HCT116 (cell line): ENCODE measurements around the gene TLCD5. TPM values are rescaled to one million over a fixed set of nuclear protein-coding genes. Genes with fewer than 3 reads are reported as not detected.

Experiments
- ATAC-seq: fragments of 200-7000 bp; cut with Tn5 transposase; 2 replicates; pipeline ENCODE4 v1.9.1; 2020; ENCODE audit warnings: mild to moderate bottlenecking, moderate library complexity
- BruUV-seq: library from RNA; stranded (reverse); fragments of 400-500 nt; replicated peaks from 2 replicates; lab custom pipeline; 2021; lab: Mats Ljungman, UMichigan
- CTCF ChIA-PET: fragments of 300-600 bp; sonication (Branson Sonifier 250); formaldehyde crosslinking; loops from one replicate; lab custom pipeline; 2021; ENCODE audit warnings: antibody characterized with exemption; lab: Charles Lee
- POLR2A ChIA-PET: fragments of 300-600, 350-600 bp; sonication (Branson Sonifier 250); formaldehyde crosslinking; loops from one replicate; lab custom pipeline; 2021; ENCODE audit warnings: antibody characterized with exemption; lab: Charles Lee
- RAD21 ChIA-PET, 2 experiments: fragments of 300-600 bp; sonication (Branson Sonifier 250); formaldehyde crosslinking; loops; one replicate each; lab custom pipeline; 2023; ENCODE audit warnings: low total read pairs in 2 of 2; ENCODE audit not compliant: uncharacterized antibody in 2 of 2, unreplicated experiment in 2 of 2, low non-redundant PET in 1 of 2; lab: Charles Lee
- DNase-seq: peaks from one replicate; pipeline ENCODE4 v3.0.0-alpha.2; 2010; ENCODE audit warnings: low read depth, low spot score
- H2AFZ ChIP-seq: fragments of 200-600 bp; shearing (Covaris generic), sonication (generic); 2 replicates; pipeline ENCODE4 v1.6.1; 2017; ENCODE audit warnings: low read depth, mixed run types, mixed read lengths, antibody characterized with exemption, low read length; ENCODE audit not compliant: poor library complexity, severe bottlenecking
- H3K27ac ChIP-seq: 2 replicates; pipeline ENCODE4 v1.5.1; 2012; ENCODE audit warnings: low read depth, low read length
- H3K27me3 ChIP-seq: fragments of 200-600 bp; sonication (generic); 2 replicates; pipeline ENCODE4 v1.6.1; 2016; ENCODE audit warnings: mixed run types, low read length, mixed read lengths; ENCODE audit not compliant: insufficient read depth
- H3K36me3 ChIP-seq, 2 experiments: fragments of 200-500 bp in 1 of 2; fragments of 200-600 bp in 1 of 2; sonication (Bioruptor generic) in 1 of 2; sonication (generic) in 1 of 2; 2 replicates each; pipeline versions ENCODE4 v1.5.1 to v1.6.1; 2014 to 2016; ENCODE audit warnings: low read length in 2 of 2, inconsistent platforms in 1 of 2, mixed read lengths in 1 of 2, mixed run types in 1 of 2; ENCODE audit not compliant: insufficient read depth in 2 of 2, control insufficient read depth in 1 of 2
- H3K4me1 ChIP-seq, 2 experiments: fragments of 200-600 bp in 1 of 2; sonication (generic) in 1 of 2; 2 replicates each; pipeline versions ENCODE4 v1.5.1 to v1.6.1; 2012 to 2017; ENCODE audit warnings: low read length in 2 of 2, inconsistent platforms in 1 of 2, mild to moderate bottlenecking in 1 of 2, mixed read lengths in 1 of 2, mixed run types in 1 of 2, moderate library complexity in 1 of 2; ENCODE audit not compliant: insufficient read depth in 2 of 2, control insufficient read depth in 1 of 2
- H3K4me2 ChIP-seq: fragments of 200-600 bp; sonication (generic); 2 replicates; pipeline ENCODE4 v1.6.1; 2017; ENCODE audit warnings: mixed run types, low read length, mixed read lengths
- H3K4me3 ChIP-seq, 2 experiments: fragments of 200-600 bp in 1 of 2; sonication (generic) in 1 of 2; replicated peaks in 1 of 2; 2 replicates each; pipeline ENCODE4 v1.5.1; 2011 to 2016; ENCODE audit warnings: low read length in 2 of 2, control low read depth in 1 of 2, low read depth in 1 of 2, mild to moderate bottlenecking in 1 of 2, mixed read lengths in 1 of 2, mixed run types in 1 of 2
- H3K79me2 ChIP-seq: fragments of 200-600 bp; sonication (generic); 2 replicates; pipeline ENCODE4 v1.6.1; 2017; ENCODE audit warnings: mild to moderate bottlenecking, mixed run types, low read length, moderate library complexity, mixed read lengths; ENCODE audit not compliant: insufficient read depth
- H3K9ac ChIP-seq: fragments of 200-600 bp; sonication (generic); 2 replicates; pipeline ENCODE4 v1.6.1; 2016; ENCODE audit warnings: low read length, mixed read lengths
- H3K9me2 ChIP-seq: fragments of 200-600 bp; sonication (generic), shearing (Covaris generic); 2 replicates; pipeline ENCODE4 v1.6.1; 2017; ENCODE audit warnings: mixed run types, mild to moderate bottlenecking, moderate library complexity; ENCODE audit not compliant: insufficient read depth
- H3K9me3 ChIP-seq, 2 experiments: fragments of 200-500 bp in 1 of 2; fragments of 200-600 bp in 1 of 2; sonication (Bioruptor generic) in 1 of 2; sonication (generic) in 1 of 2; 2 replicates each; pipeline ENCODE4 v1.6.1; 2014 to 2017; ENCODE audit warnings: low read length in 2 of 2, mixed read lengths in 2 of 2, inconsistent platforms in 1 of 2, low read depth in 1 of 2, mild to moderate bottlenecking in 1 of 2, mixed run types in 1 of 2, moderate library complexity in 1 of 2; ENCODE audit not compliant: control insufficient read depth in 1 of 2, insufficient read depth in 1 of 2
- H4K20me1 ChIP-seq: fragments of 200-600 bp; sonication (generic), shearing (Covaris generic); 2 replicates; pipeline ENCODE4 v1.6.1; 2017; ENCODE audit warnings: mixed run types, mild to moderate bottlenecking, moderate library complexity; ENCODE audit not compliant: insufficient read depth
- POLR2AphosphoS5 ChIP-seq: IDR thresholded peaks from 2 replicates; pipeline ENCODE4 v1.6.1; 2011; ENCODE audit warnings: mild to moderate bottlenecking, low read depth, low read length, moderate library complexity
- RAD21 ChIP-seq: IDR thresholded peaks from 2 replicates; pipeline ENCODE4 v1.6.1; 2012; ENCODE audit warnings: low read depth, mild to moderate bottlenecking
- intact Hi-C: fragments of 100-400 bp; cut with micrococcal nuclease; formaldehyde crosslinking; loops from 2 replicates; pipeline ENCODE4 v1.10.0; 2022
- total RNA-seq: library from RNA; stranded (reverse); gene quantifications from one replicate; pipeline ENCODE4 v1.2.1, GENCODE V29; 2021; ENCODE audit not compliant: unreplicated experiment
- TF ChIP-seq, protein P1 (sequence below): IDR thresholded peaks from 2 replicates; pipeline ENCODE4 v1.6.1; 2012
- TF ChIP-seq, protein P2 (sequence below), 3 experiments: fragments of 200-600 bp in 1 of 3; sonication (generic) in 1 of 3; IDR thresholded peaks in 2 of 3; conservative IDR thresholded peaks in 1 of 3; 2 replicates each; pipeline ENCODE4 v1.5.1; 2012 to 2017; ENCODE audit warnings: low read depth in 2 of 3, low read length in 2 of 3, antibody characterized with exemption in 1 of 3, borderline replicate concordance in 1 of 3, control low read depth in 1 of 3, mild to moderate bottlenecking in 1 of 3, mixed read lengths in 1 of 3, mixed run types in 1 of 3, moderate library complexity in 1 of 3; ENCODE audit not compliant: insufficient read depth in 1 of 3

Gene TLCD5
- total RNA-seq, 1 experiment from 2014 or later: 9.1 TPM

DNA sequence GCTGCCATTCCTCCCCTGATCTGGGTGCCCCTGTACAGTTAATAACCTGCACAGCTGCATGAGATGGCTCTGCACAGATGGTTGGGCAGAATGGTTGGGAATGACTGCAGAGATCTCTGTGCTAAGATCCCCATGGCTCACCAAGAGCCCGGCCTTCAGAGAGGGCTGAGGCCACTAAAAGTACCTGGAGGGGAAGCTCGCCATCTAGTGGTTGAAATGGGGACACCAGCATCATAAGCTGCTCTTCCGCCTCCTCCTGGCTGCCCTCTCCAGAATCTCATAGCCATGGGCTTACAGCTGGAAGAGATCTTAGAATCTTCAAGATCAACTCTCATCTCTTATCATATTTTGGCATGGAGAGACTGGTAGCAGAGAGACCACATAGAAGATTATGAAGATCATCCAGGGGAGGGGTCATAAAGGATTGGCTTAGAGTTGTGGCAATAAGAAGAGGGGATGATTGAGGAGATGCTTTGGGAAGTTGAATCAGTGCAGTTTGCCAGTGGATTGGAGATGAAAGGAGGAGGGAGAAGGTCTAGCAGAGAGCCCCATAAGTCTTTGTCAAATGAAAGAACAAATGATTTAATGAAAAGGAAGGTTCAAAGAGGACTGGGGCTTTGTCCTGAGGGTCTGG lies 22.0 kb upstream of the TLCD5 start:
- POLR2A ChIA-PET: interaction anchor here (0.5 to 6.4 kb wide), 5 partner anchors 22 to 263 kb away, joined by 3 to 37 read pairs (median 4); partner anchors contain the start of gene TLCD5
- TF ChIP-seq POLR2AphosphoS5 (no peak), RAD21 (peak; percentile 84)
- TF ChIP-seq, protein P1, sequence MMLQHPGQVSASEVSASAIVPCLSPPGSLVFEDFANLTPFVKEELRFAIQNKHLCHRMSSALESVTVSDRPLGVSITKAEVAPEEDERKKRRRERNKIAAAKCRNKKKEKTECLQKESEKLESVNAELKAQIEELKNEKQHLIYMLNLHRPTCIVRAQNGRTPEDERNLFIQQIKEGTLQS: no peak
- TF ChIP-seq, protein P2, sequence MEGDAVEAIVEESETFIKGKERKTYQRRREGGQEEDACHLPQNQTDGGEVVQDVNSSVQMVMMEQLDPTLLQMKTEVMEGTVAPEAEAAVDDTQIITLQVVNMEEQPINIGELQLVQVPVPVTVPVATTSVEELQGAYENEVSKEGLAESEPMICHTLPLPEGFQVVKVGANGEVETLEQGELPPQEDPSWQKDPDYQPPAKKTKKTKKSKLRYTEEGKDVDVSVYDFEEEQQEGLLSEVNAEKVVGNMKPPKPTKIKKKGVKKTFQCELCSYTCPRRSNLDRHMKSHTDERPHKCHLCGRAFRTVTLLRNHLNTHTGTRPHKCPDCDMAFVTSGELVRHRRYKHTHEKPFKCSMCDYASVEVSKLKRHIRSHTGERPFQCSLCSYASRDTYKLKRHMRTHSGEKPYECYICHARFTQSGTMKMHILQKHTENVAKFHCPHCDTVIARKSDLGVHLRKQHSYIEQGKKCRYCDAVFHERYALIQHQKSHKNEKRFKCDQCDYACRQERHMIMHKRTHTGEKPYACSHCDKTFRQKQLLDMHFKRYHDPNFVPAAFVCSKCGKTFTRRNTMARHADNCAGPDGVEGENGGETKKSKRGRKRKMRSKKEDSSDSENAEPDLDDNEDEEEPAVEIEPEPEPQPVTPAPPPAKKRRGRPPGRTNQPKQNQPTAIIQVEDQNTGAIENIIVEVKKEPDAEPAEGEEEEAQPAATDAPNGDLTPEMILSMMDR (IDR thresholded peaks at IDR 0.05 in 2 of 3, conservative IDR thresholded peaks at IDR 0.05 in 1 of 3; ENCODE audit: borderline replicate concordance in 1 of 3, insufficient read depth in 1 of 3, low read depth in 2 of 3, low read length in 2 of 3): peak; percentile 99 to 100 (median 99)

More for the DNA sequence above, 22.0 kb upstream of the TLCD5 start:
- Histone ChIP-seq H3K79me2 (no peaks in the 10 kb centered on the region), H3K9me3 (no peaks in the 10 kb centered on the region), H4K20me1 (no peaks in the 10 kb centered on the region), H3K27me3 (no peaks in the 10 kb centered on the region), H3K4me1 (peaks cover 20 to 70% of the 10 kb centered on the region in 2 experiments), H3K4me2 (0 out of 2 replicates have a peak overlapping the region, but pooled peaks have one; percentile 5), H2AFZ (peak overlapping the region; percentile 36), H3K9ac (no peak overlapping the region), H3K36me3 (no peaks in the 10 kb centered on the region), H3K4me3 (no peak overlapping the region), H3K9me2 (no peaks in the 10 kb centered on the region), H3K27ac (no peak overlapping the region)
- DNase-seq: peak; percentile 82
- no TSS peak for BruUV-seq
- CTCF ChIA-PET: interaction anchor here (0.6 to 11.3 kb wide), 38 partner anchors 9 to 650 kb away, joined by 3 to 240 read pairs (median 4); partner anchors contain the start of genes POU2F3 and TLCD5
- peak; percentile 81 for ATAC-seq
- intact Hi-C loops: loop anchor here (1.0 kb wide), 1 partner anchor 131 kb away; no protein-coding TSS in a partner anchor
- RAD21 ChIA-PET: interaction anchor here (0.8 to 1.2 kb wide), 3 partner anchors 67 to 69 kb away, joined by 3 to 7 read pairs (median 4); no protein-coding TSS in a partner anchor
